ENCODE data around the gene UBE2F.
"Not testable (repeated sequence)": the region's sequence is repeated elsewhere in the genome, so short reads cannot be mapped to it uniquely, and the experiment has no call there.

UBE2F gene

DNA sequence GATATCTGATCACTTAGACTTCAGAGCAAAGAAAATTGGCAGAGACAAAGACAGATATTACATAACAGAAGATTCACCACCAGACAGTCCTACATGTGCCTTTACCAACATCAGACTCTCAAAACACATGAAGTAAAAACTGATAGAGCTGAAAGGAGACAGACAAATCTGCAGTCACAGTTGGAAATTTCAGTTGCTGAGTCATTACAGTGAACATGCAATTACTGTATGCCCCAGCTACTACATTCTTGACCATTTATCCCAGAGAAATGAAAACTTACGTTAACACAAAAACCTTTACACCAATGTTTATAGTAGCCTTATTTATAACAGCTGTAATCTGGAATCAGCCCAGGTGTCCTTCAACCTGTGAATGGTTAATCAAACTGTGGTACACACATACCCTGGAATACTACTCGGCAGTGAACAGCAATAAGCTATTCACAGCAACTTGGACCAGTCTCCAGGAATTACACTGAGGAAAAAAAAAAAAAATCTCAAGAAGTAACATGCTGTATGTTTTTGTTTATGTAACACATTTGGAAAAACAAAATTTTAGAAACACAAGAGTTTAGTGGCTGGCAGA lies 86.5 kb downstream of the UBE2F start:
- TF ChIP-seq ZNF274 (IDR thresholded peaks at IDR 0.05; ENCODE audit: low read depth, low read length): no peak

DNA sequence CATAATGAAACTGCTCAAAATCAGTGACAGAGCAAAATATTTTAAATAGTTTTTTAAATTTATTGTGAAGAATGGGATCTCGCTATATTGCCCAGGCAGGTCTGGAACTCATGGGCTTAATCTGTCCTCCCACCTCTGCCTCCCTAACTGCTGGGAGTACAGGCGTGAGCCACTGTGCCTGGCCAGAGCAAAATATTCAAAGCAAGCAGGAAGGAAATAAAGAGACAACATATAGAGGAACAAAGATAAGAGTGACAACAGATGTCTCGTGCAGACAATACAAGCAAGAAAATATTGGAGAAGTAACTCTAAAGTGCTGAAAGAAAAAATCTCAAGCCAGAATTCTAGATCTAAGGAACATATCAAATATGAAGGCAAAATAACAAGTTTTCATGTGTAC lies 89.0 kb downstream of the UBE2F start:
- TF ChIP-seq ZNF274 (IDR thresholded peaks at IDR 0.05; ENCODE audit: low read depth, low read length): no peak
- H3K4me3 ChIP-seq (ENCODE audit: low read length): no peak overlapping the region

More for the DNA sequence above, 86.5 kb downstream of the UBE2F start:
- no peak overlapping the region for H3K4me3 ChIP-seq (ENCODE audit: low read length)

DNA sequence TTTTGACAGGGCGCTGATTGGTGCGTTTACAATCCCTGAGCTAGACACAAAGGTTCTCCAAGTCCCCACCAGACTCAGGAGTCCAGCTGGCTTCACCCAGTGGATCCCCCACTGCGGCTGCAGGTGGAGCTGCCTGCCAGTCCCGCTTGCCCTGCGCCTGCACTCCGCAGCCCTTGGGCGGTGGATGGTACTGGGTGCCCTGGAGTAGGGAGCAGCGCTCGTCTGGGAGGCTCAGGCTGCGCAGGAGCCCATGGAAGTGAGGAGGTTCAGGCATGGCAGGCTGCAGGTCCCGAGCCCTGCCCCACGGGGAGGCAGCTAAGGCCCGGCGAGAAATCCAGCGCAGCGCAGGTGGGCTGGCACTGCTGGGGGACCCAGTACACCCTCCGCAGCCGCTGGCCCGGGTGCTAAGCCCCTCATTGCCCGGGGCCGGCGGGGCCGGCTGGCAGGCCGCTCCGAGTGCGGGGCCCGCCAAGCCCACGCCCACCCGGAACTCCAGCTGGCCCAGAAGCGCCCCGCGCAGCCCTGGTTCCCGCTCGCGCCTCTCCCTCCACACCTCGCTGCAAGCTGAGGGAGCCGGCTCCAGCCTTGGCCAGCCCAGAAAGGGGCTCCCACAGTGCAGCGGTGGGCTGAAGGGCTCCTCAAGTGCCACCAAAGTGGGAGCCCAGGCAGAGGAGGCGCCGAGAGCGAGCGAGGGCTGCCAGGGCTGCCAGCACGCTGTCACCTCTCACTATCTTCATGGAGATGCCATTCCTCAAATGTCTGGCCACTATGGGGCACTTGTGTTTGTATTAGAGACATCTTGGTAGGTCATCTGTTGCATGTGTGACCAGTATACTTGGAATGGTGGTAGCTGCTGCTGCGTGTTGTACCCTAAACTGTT lies 91.1 kb downstream of the UBE2F start:
- H3K4me3 ChIP-seq (ENCODE audit: low read length): not testable (repeated sequence)

DNA sequence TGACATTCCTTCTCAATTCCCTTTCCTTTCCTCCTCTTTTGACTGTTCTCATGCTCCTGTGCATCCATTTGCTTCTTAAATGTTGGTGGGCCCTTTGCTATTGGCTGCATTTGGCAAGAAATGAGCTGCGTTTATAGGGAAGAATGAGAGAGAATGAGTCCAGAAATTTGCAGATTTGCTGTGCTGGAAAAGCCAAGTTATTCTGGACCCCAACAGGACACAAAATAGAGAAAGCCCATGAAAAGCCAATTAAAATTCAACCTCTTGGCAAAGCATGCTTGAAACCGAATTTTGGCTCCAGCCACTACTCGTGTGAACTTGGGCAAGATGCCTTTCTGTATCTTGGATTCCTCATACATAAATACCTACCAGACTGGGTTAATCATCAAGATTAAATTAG lies 92.7 kb downstream of the UBE2F start:
- no peak for TF ChIP-seq ZNF274 (IDR thresholded peaks at IDR 0.05; ENCODE audit: low read depth, low read length)
- H3K4me3 ChIP-seq (ENCODE audit: low read length): peak overlapping the region; percentile 96; the same call in 1 of the 2 replicates

GRCh38 chr2:238060096-238060541 lies 93.3 kb downstream of the UBE2F start:
- TF ChIP-seq ZNF274 (IDR thresholded peaks at IDR 0.05; ENCODE audit: low read depth, low read length): no peak
- peak overlapping the region; percentile 96 for H3K4me3 ChIP-seq (ENCODE audit: low read length)

DNA sequence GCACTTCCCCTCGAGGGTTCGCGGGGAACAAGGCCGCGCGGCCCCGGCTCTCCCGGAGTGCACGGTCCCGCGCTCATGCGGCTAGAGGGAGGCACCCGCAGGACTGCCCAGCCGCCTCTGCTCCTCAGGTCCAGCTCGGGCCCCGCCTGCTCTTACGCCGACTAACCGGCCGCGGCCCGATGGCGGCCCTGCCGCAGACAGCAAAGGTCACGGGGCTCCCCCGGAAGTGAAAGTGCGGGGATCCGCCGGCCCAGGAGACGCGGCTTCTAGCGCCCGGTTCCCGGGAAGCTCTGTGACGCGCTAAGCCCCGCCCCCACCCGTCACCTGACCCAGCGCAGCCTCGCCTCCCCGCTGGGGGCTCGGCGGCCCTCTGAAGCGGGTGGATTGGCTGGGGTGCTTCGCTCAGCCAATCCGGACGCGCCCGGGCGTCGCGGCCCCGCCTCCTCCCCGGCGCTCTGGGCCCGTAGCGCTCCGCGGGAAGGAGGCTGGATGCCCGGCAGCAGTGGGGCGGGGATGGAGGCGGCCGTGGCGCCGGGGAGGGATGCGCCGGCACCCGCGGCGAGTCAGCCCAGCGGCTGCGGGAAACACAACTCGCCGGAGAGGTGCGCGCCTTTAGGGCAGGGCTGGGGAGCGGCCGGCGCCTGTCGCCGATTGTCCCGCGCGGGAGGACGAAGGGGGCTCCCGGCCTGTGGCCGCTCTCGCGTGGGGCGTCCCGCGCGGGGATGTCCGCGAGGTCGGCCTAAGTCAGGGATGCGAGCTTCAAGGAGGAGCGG lies 93.9 kb downstream of the UBE2F start, which contains the start of gene SCLY:
Gene SCLY, plus strand, starts transcription at position 460 of the 773 bp plus-strand sequence. Its CDS starts 54 bp downstream, at position 514.
- no peak for TF ChIP-seq ZNF274 (IDR thresholded peaks at IDR 0.05; ENCODE audit: low read depth, low read length)
- peak within 1 kb of the TSS; percentile 96 for H3K4me3 ChIP-seq (ENCODE audit: low read length)

DNA sequence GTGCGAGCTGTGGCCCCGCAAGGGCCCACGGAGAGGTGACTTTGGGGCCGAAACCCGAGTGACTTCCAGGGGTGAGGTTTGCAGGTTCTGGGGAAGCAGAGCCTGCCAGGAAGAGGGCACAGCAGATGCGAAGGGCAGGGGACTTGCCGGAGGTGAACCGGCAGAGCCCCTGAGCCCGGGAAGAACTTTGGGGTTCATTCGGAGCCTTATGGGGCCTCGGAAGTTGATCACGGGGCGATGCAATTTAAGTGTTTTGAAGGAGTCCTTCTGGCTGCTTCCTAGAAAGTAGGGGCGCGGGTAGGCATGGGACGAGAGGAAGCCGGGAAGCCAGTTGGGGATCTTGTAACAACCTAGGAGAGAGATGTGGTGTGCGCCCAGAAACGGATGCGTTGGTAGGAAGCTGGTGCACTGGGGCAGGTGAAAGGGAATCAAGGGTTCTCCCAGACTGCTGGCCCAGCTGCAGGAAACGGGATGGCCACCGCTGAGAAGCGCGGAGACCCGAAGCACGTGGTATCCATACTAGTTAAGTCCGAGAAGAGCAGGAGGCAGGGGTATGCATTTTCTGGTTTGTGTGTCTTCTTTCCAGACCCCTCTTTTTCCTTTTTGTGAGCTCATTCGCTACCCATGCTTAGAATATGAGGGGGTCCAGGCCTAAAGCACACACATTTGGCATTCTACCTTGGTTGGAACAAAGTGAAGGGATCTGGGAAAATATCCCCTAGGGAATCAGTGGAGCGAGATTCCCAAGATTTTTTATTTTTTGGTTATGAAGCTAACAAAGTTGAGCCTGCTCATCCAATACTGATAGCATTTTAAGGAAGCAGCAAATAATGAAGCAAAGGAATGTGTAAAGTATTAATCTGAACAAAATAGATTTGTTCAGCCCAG lies 94.7 kb downstream of the UBE2F start:
- no peak for TF ChIP-seq ZNF274 (IDR thresholded peaks at IDR 0.05; ENCODE audit: low read depth, low read length)
- peak overlapping the region; percentile 72 for H3K4me3 ChIP-seq (ENCODE audit: low read length)

DNA sequence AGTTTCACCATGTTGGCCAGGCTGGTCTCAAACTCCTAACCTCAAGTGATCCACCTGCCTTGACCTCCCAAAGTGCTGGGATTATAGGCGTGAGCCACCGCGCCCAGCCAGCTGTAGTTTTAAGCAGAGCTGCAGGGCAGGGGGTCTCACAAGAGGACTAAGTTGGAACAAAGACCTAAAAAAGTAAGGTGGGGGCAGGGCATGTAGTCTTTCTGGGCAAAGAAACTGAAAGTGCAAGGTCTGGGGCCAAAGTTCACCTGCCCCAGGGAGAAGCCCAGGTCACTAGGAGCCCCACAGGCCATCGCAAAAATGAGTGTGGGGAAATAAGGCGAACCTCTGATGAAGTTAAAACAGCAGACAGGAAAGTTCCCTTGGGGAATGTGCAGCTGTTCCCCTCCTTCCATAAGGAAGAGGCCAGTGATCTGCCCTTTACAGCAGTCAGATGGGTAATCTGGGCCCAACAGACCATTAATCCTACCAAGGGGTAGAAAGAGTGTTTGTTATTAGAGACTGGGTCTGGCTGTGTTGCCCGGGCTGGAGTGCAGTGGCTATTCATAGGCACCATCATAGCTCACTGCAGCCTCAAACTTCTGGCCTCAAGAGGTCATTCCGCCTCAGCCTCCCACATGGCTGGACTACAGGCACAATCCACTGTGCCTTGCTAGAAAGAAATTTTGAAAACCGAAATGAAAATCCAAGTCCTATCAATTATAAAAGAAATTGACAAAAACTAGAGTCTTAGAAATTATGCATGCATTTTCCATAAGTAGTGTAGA lies 96.8 kb downstream of the UBE2F start:
- no peak for TF ChIP-seq ZNF274 (IDR thresholded peaks at IDR 0.05; ENCODE audit: low read depth, low read length)
- no peak overlapping the region; the same call in 1 of the 2 replicates for H3K4me3 ChIP-seq (ENCODE audit: low read length)

GRCh38 chr2:238064376-238064775 lies 97.6 kb downstream of the UBE2F start:
- peak overlapping the region; percentile 18; the same call in 1 of the 2 replicates for H3K4me3 ChIP-seq (ENCODE audit: low read length)
- no peak for TF ChIP-seq ZNF274 (IDR thresholded peaks at IDR 0.05; ENCODE audit: low read depth, low read length)

DNA sequence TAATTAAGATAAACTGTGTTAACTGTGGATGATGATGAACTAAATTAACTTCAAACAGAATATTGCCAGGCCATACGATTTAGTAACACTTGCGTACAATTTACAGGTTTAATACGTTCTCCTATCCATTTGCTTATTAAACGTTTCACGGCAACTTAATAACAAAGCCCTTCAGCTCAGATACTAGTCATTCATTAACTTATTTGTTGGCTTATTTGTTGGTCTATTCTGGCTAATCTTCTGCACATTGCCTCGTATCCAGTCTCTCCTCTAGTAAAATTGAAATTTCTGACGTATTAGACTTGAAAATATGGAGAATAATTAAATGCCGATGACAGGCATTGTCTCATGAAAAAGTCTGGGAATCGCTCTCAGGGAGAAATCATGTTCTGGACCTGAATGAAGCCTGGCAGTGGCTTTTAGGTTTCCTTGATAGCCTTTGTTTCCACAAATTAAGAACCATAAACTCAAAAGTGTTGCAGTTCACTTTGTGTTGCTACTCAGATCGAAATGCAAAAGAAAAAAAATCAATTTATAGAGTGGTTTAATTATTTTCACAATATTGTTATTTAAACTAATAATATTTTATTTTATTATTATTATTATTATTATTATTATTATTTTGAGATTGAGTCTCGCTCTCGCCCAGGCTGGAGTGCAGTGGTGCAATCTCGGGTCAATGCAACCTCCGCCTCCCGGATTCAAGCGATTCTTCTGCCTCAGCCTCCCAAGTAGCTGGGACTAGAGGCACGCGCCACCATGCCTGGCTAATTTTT lies 98.4 kb downstream of the UBE2F start:
- no peak overlapping the region for H3K4me3 ChIP-seq (ENCODE audit: low read length)
- no peak for TF ChIP-seq ZNF274 (IDR thresholded peaks at IDR 0.05; ENCODE audit: low read depth, low read length)

DNA sequence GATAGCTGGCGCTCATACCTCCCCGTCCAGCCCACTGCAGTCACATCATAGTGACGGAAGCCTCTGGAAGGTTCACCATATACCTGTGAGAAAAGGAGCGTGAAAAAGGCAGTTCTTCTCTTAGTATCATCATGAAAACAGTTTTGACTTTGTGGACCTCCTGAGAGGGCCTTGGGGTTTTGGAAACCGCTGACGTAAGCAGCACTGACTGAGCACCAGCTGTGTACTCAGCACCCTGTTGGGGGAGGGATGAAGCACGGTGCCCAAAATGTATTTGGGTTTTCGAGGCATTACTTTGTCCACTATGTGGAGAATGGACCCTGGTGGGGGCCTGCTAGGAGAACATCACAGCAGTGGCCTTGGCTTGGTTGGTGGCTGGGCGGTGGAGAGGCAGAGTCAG lies 99.4 kb downstream of the UBE2F start:
- H3K4me3 ChIP-seq (ENCODE audit: low read length): no peak overlapping the region

GRCh38 chr2:238066718-238067117 lies 99.9 kb downstream of the UBE2F start:
- not testable (repeated sequence) for H3K4me3 ChIP-seq (ENCODE audit: low read length)

More for the DNA sequence above, 99.4 kb downstream of the UBE2F start:
- TF ChIP-seq ZNF274 (IDR thresholded peaks at IDR 0.05; ENCODE audit: low read depth, low read length): no peak

Data from GM08714 (cell line).